B cell (primary cell): ENCODE data around the gene ADA. TPM values are rescaled to one million over a fixed set of nuclear protein-coding genes. Genes with fewer than 3 reads are reported as not detected.
A peak's percentile ranks its signal among the peaks of the same experiment; 100 is the strongest.

ENCODE experiments used
- ATAC-seq: fragments of 200-7000 bp; cut with Tn5 transposase; one replicate; pipeline ENCODE4 v1.10.0; 2021; ENCODE audit warnings: low read depth, mild to moderate bottlenecking, moderate number of reproducible peaks, moderate library complexity
- CTCF ChIA-PET: fragments of 350-600 bp; sonication (Branson Sonifier 250); formaldehyde crosslinking; loops from one replicate; lab custom pipeline; 2021; ENCODE audit warnings: antibody characterized with exemption, inconsistent platforms; lab: Charles Lee
- POLR2A ChIA-PET: fragments of 350-600 bp; sonication (Branson Sonifier 250); formaldehyde crosslinking; loops from one replicate; lab custom pipeline; 2021; ENCODE audit warnings: antibody characterized with exemption; lab: Charles Lee
- DNase-seq: peaks from one replicate; pipeline ENCODE4 v3.0.0; 2013
- H2AFZ ChIP-seq: 2 replicates; pipeline ENCODE4 v1.6.1; 2012; ENCODE audit warnings: mild to moderate bottlenecking, low read depth, low read length; ENCODE audit not compliant: insufficient read depth, poor library complexity, severe bottlenecking
- H3K27ac ChIP-seq, 2 donors: 1 replicate in 1 of 2; 2 replicates in 1 of 2; pipeline ENCODE4 v1.5.1; 2012 to 2013; ENCODE audit warnings: low read length in 2 of 2, mild to moderate bottlenecking in 2 of 2, moderate library complexity in 1 of 2
- H3K27me3 ChIP-seq, 4 experiments: fragments of 200-600 bp in 1 of 4; sonication (generic) in 1 of 4; replicated peaks in 1 of 4; 1 replicate in 2 of 4; 2 replicates in 2 of 4; pipeline versions ENCODE4 v1.6.1 to v1.7.0; 2013 to 2016; ENCODE audit warnings: low read length in 3 of 4, mild to moderate bottlenecking in 2 of 4, mixed read lengths in 1 of 4, moderate library complexity in 1 of 4; ENCODE audit not compliant: insufficient read depth in 4 of 4, control insufficient read depth in 3 of 4; ENCODE audit errors: control extremely low read depth in 1 of 4
- H3K36me3 ChIP-seq, 2 experiments: replicated peaks in 1 of 2; 1 replicate in 1 of 2; 2 replicates in 1 of 2; pipeline versions ENCODE4 v1.6.1 to v1.7.1; 2013; ENCODE audit warnings: low read length in 1 of 2; ENCODE audit not compliant: insufficient read depth in 2 of 2, control insufficient read depth in 1 of 2; ENCODE audit errors: control extremely low read depth in 1 of 2, extremely low read depth in 1 of 2
- H3K4me1 ChIP-seq, 2 donors: fragments of 200-600 bp in 1 of 2; sonication (generic) in 1 of 2; 1 replicate in 1 of 2; 2 replicates in 1 of 2; pipeline versions ENCODE4 v1.5.1 to v1.6.1; 2013 to 2017; ENCODE audit warnings: low read length in 2 of 2; ENCODE audit not compliant: control insufficient read depth in 2 of 2, insufficient read depth in 2 of 2
- H3K4me2 ChIP-seq: replicated peaks from 2 replicates; pipeline ENCODE3; 2012; ENCODE audit warnings: mild to moderate bottlenecking, low read depth, low read length; ENCODE audit not compliant: poor library complexity, severe bottlenecking
- H3K4me3 ChIP-seq, 5 experiments: fragments of 200-600 bp in 1 of 5; sonication (generic) in 1 of 5; 1 replicate in 3 of 5; 2 replicates in 2 of 5; pipeline versions ENCODE4 v1.5.1 to v1.7.0; 2011 to 2016; ENCODE audit warnings: low read length in 4 of 5, mild to moderate bottlenecking in 4 of 5, low read depth in 2 of 5, control low read depth in 1 of 5, moderate library complexity in 1 of 5; ENCODE audit not compliant: insufficient read depth in 1 of 5; ENCODE audit errors: control extremely low read depth in 1 of 5, extremely low read depth in 1 of 5
- H3K79me2 ChIP-seq: fragments of 200-600 bp; sonication (generic); one replicate; pipeline ENCODE4 v1.6.0; 2016; ENCODE audit warnings: low read length; ENCODE audit not compliant: control insufficient read depth, insufficient read depth
- H3K9ac ChIP-seq: fragments of 200-600 bp; sonication (generic); 2 replicates; pipeline ENCODE4 v1.6.1; 2017; ENCODE audit warnings: mild to moderate bottlenecking, low read length, moderate library complexity
- H3K9me3 ChIP-seq, 3 donors: one replicate each; pipeline versions ENCODE4 v1.6.1 to v1.7.1; 2013; ENCODE audit warnings: low read length in 2 of 3; ENCODE audit not compliant: control insufficient read depth in 2 of 3, insufficient read depth in 1 of 3; ENCODE audit errors: control extremely low read depth in 1 of 3
- H4K20me1 ChIP-seq: 2 replicates; pipeline ENCODE4 v1.6.0; 2012; ENCODE audit warnings: mild to moderate bottlenecking, low read length; ENCODE audit not compliant: insufficient read depth, control insufficient read depth, poor library complexity, severe bottlenecking
- H3K27ac Mint-ChIP-seq: one replicate; pipeline ENCODE4 v1.8.0; 2021; ENCODE audit warnings: mixed read lengths
- H3K27me3 Mint-ChIP-seq: one replicate; pipeline ENCODE4 v1.8.0; 2021; ENCODE audit warnings: mixed read lengths
- H3K4me1 Mint-ChIP-seq: one replicate; pipeline ENCODE4 v1.8.0; 2021; ENCODE audit warnings: mixed read lengths
- H3K4me3 Mint-ChIP-seq: one replicate; pipeline ENCODE4 v1.8.0; 2021; ENCODE audit warnings: mixed read lengths
- H3K9me3 Mint-ChIP-seq: one replicate; pipeline ENCODE4 v1.8.0; 2022; ENCODE audit warnings: mixed read lengths; ENCODE audit not compliant: insufficient read depth
- EZH2 ChIP-seq: IDR thresholded peaks from 2 replicates; pipeline ENCODE4 v1.6.1; 2012; ENCODE audit warnings: borderline replicate concordance, low read depth, mild to moderate bottlenecking, moderate library complexity, low read length; ENCODE audit not compliant: insufficient read depth, poor library complexity, severe bottlenecking
- WGBS: methylation state at CpG from one replicate; pipeline ENCODE4 v1.1.5; 2013; ENCODE audit warnings: missing lambda C conversion rate; ENCODE audit not compliant: insufficient coverage; 5-methylcytosine and 5-hydroxymethylcytosine counted together
- intact Hi-C: fragments of 100-400 bp; cut with micrococcal nuclease; formaldehyde crosslinking; loops from one replicate; pipeline ENCODE4 v1.10.0; 2022
- polyA plus RNA-seq: library from polyadenylated mRNA; depleted of rRNA; stranded (reverse); fragments of >200 nt; gene quantifications from 2 replicates; pipeline ENCODE4 v1.2.3, GENCODE V29; 2012
- total RNA-seq, 2 donors: library from RNA; stranded (reverse); fragments of 120-200 nt in 1 of 2; gene quantifications; 1 replicate in 1 of 2; 2 replicates in 1 of 2; pipeline versions ENCODE4 v1.2.3 to v1.2.4, GENCODE V29; 2013 to 2022
- TF ChIP-seq, protein P1 (sequence below): fragments of 200-600 bp; IDR thresholded peaks from one replicate; pipeline ENCODE4 v1.8.0; 2022; ENCODE audit warnings: antibody characterized with exemption, mild to moderate bottlenecking

The ADA gene
- total and polyA plus RNA-seq, 2 donors (not counting 1 experiment from before 2014, with no cell fraction given), result 10.0 to 34.2 TPM

DNA sequence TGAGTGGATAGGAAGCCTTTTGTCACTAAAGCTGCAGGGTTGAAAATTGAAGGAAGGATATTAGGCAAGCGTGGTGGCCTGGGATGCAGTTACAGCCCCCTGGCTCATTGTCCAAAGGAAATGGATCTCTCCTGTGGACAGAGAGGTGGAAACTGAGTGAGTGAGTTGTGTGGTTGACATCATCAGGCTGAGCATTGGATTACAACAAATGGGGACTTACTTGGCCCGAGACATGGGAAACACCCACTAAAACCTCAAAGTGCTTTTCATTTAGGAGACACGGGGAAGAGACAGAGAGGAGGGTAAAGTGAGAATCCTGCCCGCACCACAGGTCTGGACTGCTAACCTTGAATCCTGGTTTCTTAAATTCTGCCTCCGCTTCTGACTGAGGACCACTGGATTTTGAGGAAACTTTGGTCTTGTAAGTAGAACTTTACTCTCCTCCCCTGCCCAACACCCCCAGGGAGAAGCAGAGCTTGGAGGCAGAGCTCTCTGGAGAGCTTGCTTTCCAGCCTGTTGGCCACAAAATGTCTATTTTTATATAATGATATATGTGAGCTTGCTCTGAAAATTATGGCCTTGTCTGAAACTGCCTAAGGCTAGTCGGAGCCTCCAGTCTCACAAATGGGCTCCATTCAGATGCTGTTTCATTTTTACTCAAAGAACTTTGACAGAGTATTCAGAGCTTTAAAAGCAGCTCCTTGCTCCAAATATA is 69.0 kb downstream of the ADA start, which contains the start of gene PKIG:
Gene PKIG (plus strand): TSS at position 269 of the 715 bp plus-strand sequence. CDS start 31,978 bp downstream, outside the sequence.
- Histone ChIP-seq H4K20me1 (no peaks in the 10 kb centered on the region), H3K4me2 (peak within 1 kb of the TSS; percentile 74), H3K27ac (peak within 1 kb of the TSS; percentile 85 to 89), H3K4me3 (peak within 1 kb of the TSS; percentile 57 to 94 (median 76)), H3K79me2 (peaks cover 76% of the 10 kb centered on the region), H3K36me3 (peaks cover 0 to 2% of the 10 kb centered on the region in 2 experiments), H3K9me3 (no peaks in the 10 kb centered on the region), H2AFZ (peak within 1 kb of the TSS; percentile 68), H3K27me3 (no peaks in the 10 kb centered on the region), H3K9ac (peak within 1 kb of the TSS; percentile 85), H3K4me1 (peaks cover 68 to 79% of the 10 kb centered on the region in 2 donors)
- no peaks in the 10 kb centered on the region for H3K9me3 Mint-ChIP-seq
- peak within 1 kb of the TSS; percentile 91 for H3K27ac Mint-ChIP-seq
- 46% methylated on average over 1 of the region's 6 CpGs for WGBS
- H3K4me3 Mint-ChIP-seq, result peak within 1 kb of the TSS; percentile 92
- ATAC-seq (no peak), DNase-seq (peak; percentile 57)
- TF ChIP-seq, protein P1, sequence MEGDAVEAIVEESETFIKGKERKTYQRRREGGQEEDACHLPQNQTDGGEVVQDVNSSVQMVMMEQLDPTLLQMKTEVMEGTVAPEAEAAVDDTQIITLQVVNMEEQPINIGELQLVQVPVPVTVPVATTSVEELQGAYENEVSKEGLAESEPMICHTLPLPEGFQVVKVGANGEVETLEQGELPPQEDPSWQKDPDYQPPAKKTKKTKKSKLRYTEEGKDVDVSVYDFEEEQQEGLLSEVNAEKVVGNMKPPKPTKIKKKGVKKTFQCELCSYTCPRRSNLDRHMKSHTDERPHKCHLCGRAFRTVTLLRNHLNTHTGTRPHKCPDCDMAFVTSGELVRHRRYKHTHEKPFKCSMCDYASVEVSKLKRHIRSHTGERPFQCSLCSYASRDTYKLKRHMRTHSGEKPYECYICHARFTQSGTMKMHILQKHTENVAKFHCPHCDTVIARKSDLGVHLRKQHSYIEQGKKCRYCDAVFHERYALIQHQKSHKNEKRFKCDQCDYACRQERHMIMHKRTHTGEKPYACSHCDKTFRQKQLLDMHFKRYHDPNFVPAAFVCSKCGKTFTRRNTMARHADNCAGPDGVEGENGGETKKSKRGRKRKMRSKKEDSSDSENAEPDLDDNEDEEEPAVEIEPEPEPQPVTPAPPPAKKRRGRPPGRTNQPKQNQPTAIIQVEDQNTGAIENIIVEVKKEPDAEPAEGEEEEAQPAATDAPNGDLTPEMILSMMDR, result no peak
- no peak for TF ChIP-seq EZH2
- H3K27me3 Mint-ChIP-seq, result no peaks in the 10 kb centered on the region
- POLR2A ChIA-PET, result interaction anchor here (1.4 to 3.0 kb wide), 4 partner anchors 13 to 28 kb away, joined by 5 to 9 read pairs (median 7); no protein-coding TSS in a partner anchor
- CTCF ChIA-PET, result interaction anchor here (0.8 to 24.0 kb wide), 6 partner anchors 8 to 56 kb away, joined by 3 to 772 read pairs (median 3); no protein-coding TSS in a partner anchor
- H3K4me1 Mint-ChIP-seq, result peaks cover 86% of the 10 kb centered on the region
- intact Hi-C loops, result loop anchor here (10.0 kb wide), 2 partner anchors 368 to 382 kb away; partner anchors contain the start of genes OSER1, STK4 and TOMM34
